OCI-LY3 (cell line): Measurements from ENCODE around the gene TCEAL9.

Source experiments
- EZH2phosphoT487 ChIP-seq: fragments of 200-600 bp; shearing (Covaris generic); IDR thresholded peaks from 2 replicates; pipeline ENCODE4 v1.6.1; 2018; ENCODE audit warnings: antibody characterized with exemption, mixed run types, low read depth
- TF ChIP-seq, protein P1 (sequence below): fragments of 200-600, 300-600 bp; sonication (generic); IDR thresholded peaks from 2 replicates; pipeline ENCODE4 v1.5.1; 2014; ENCODE audit warnings: antibody characterized with exemption, low read length, low read depth

DNA sequence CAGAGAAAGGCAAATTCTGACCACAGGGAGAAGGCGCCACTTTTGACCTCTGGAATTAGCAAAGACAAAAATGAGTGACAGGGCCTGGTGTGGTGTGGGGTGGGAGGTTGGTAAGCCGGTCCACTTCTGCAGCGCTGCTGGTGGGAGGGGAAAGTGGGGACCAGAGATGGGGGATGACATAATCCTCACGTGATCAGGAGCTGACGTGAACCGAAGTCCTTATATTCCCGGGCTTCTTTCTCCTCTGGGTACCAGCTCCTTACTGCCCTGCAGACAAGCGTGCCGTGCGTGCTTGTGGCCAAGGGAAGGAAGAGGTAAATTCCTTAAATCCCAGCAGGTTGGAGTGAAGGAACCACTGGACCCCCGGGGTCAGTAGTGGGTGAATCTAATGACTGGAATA, 26.3 kb upstream of the TCEAL9 start, which contains the start of gene TCEAL7:
- TF ChIP-seq, protein P1, sequence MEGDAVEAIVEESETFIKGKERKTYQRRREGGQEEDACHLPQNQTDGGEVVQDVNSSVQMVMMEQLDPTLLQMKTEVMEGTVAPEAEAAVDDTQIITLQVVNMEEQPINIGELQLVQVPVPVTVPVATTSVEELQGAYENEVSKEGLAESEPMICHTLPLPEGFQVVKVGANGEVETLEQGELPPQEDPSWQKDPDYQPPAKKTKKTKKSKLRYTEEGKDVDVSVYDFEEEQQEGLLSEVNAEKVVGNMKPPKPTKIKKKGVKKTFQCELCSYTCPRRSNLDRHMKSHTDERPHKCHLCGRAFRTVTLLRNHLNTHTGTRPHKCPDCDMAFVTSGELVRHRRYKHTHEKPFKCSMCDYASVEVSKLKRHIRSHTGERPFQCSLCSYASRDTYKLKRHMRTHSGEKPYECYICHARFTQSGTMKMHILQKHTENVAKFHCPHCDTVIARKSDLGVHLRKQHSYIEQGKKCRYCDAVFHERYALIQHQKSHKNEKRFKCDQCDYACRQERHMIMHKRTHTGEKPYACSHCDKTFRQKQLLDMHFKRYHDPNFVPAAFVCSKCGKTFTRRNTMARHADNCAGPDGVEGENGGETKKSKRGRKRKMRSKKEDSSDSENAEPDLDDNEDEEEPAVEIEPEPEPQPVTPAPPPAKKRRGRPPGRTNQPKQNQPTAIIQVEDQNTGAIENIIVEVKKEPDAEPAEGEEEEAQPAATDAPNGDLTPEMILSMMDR, result no peak
- TF ChIP-seq EZH2phosphoT487, result no peak
